Heart right ventricle (tissue), 16 donors: ENCODE measurements around the gene INPP5D. TPM values are rescaled to one million over a fixed set of nuclear protein-coding genes. Genes with fewer than 3 reads are reported as not detected.

ENCODE experiments used
- ATAC-seq, 8 donors: fragments of 200-7000 bp; cut with Tn5 transposase; one replicate each; pipeline ENCODE4 v1.9.1; 2020; ENCODE audit warnings: mild to moderate bottlenecking in 8 of 8, moderate library complexity in 8 of 8, moderate number of reproducible peaks in 1 of 8
- DNase-seq, 2 donors: peaks; one replicate each; pipeline ENCODE4 v3.0.0-alpha.2; 2020
- H3K27ac ChIP-seq, 10 donors: fragments of 200-600 bp; sonication (generic) in 2 of 10; one replicate each; pipeline versions ENCODE4 v1.5.0 to v1.8.0; 2020 to 2022; ENCODE audit warnings: mild to moderate bottlenecking in 3 of 10
- H3K27me3 ChIP-seq, 7 donors: fragments of 200-600 bp; one replicate each; pipeline ENCODE4 v1.8.0; 2021 to 2022; ENCODE audit warnings: mild to moderate bottlenecking in 2 of 7
- H3K36me3 ChIP-seq, 9 donors: fragments of 200-600 bp; sonication (generic) in 1 of 9; one replicate each; pipeline versions ENCODE4 v1.5.0 to v1.8.0; 2020 to 2022; ENCODE audit warnings: mild to moderate bottlenecking in 2 of 9
- H3K4me1 ChIP-seq, 9 donors: fragments of 200-600 bp; sonication (generic) in 1 of 9; one replicate each; pipeline versions ENCODE4 v1.5.0 to v1.8.0; 2020 to 2022; ENCODE audit warnings: mild to moderate bottlenecking in 4 of 9
- H3K4me3 ChIP-seq, 10 donors: fragments of 200-600 bp; sonication (generic) in 2 of 10; one replicate each; pipeline versions ENCODE4 v1.5.0 to v1.8.0; 2020 to 2022; ENCODE audit warnings: mild to moderate bottlenecking in 7 of 10, moderate library complexity in 2 of 10
- H3K9me3 ChIP-seq, 11 donors: fragments of 200-600 bp in 10 of 11; sonication (generic) in 2 of 11; one replicate each; pipeline versions ENCODE4 v1.5.0 to v1.8.0; 2013 to 2022; ENCODE audit warnings: mild to moderate bottlenecking in 2 of 11, control low read depth in 1 of 11, moderate library complexity in 1 of 11
- CTCF ChIP-seq, 9 donors: fragments of 200-600 bp; sonication (generic) in 2 of 9; IDR thresholded peaks; one replicate each; pipeline versions ENCODE4 v1.5.0 to v1.8.0; 2021 to 2022; ENCODE audit warnings: antibody characterized with exemption in 9 of 9, mild to moderate bottlenecking in 5 of 9, moderate library complexity in 1 of 9
- WGBS, 2 donors: extraction: QIAGEN DNeasy Blood & Tissue Kit; methylation state at CpG; one replicate each; pipeline ENCODE4 v1.1.7; 2013; ENCODE audit warnings: inconsistent platforms in 1 of 2; 5-methylcytosine and 5-hydroxymethylcytosine counted together
- intact Hi-C, 10 donors: fragments of 100-400 bp; cut with DNase I; formaldehyde crosslinking; loops; one replicate each; pipeline versions ENCODE4 v1.11.1 to v1.14.2; 2022
- polyA plus RNA-seq, 2 donors: library from polyadenylated mRNA; stranded (reverse); fragments of 200-250 nt; gene quantifications; one replicate each; pipeline ENCODE4 v1.2.3, GENCODE V29; 2013
- total RNA-seq, 10 donors: library from RNA; stranded (reverse); fragmentation: NEBNext Ultra II Directional in 3 of 10; extraction: Animal tissue kit (Norgen Biotek cat#: 25700) in 3 of 10; gene quantifications; one replicate each; pipeline versions ENCODE4 v1.2.1 to v1.2.4, GENCODE V29; 2021 to 2023
- donor health status: Arrhythmogenic right ventricular cardiomyopathy.
- donor health status: ischemic (EF 13 %, LVEDD 7.1; RV severe dilation, severe dysfunction).
- donor health status: healthy with polysubstance abuse.
- donor health status: DM: no; HTN: yes; CAD: no.
- donor health status: DM: no; HTN: no; CAD: no.
- donor health status: ischemic (EF 25% LVEDD 6.9; RV normal size, moderate dysfunction).
- donor health status: ischemic (EF 25% LVEDD 5.7; RV mildly dilated, moderate dysfunction).
- donor health status: healthy.
- donor health status: DM: yes; HTN: yes; CAD: no.
- donor health status: Ischemic cardiomyopathy.
- donor health status: ischemic (EF 35%, LVEDD 5.7; RV mildly dilated, moderate dysfunction).
- donor health status: nonischemic (EF 11% LVEDD 7.7; RV severe dilation, severe dysfunction).
- donor health status: DM: yes; HTN: yes; CAD: no.
- donor health status: PGD.
- donor health status: ischemic (EF 29% LVEDD 5.4; RV normal size, mild dysfunction).
- donor health status: nonischemic (EF 23%, LVEDD 6.1; RV moderate dilation, normal function).

The INPP5D gene
- total and polyA plus RNA-seq, 12 donors, result 2.9 to 17.2 (median 5.7) TPM

- peak overlapping the region in 1 of 10 donors; percentile 68 for H3K27ac ChIP-seq
- no peak for ATAC-seq
- TF ChIP-seq CTCF (IDR thresholded peaks at IDR 0.05), result no peak
- no peak overlapping the region for H3K4me3 ChIP-seq
- no peaks in the 10 kb centered on the region for H3K9me3 ChIP-seq
- intact Hi-C loops, result loop anchor here in 2 of 10 donors (10.0 kb wide), 2 partner anchors 146 to 386 kb away; no protein-coding TSS in a partner anchor
- DNase-seq, result no peak
- no peaks in the 10 kb centered on the region for H3K27me3 ChIP-seq
- peaks cover 0 to 45% (median 0%) of the 10 kb centered on the region in 9 donors for H3K4me1 ChIP-seq
- WGBS, 2 donors, result 72 to 86% methylated on average over 2 of the region's 2 CpGs
- no peaks in the 10 kb centered on the region for H3K36me3 ChIP-seq
Observed at GRCh38 chr2:233240897-233241296, 180.8 kb downstream of the INPP5D start.

- no peak for DNase-seq
- H3K36me3 ChIP-seq, result no peaks in the 10 kb centered on the region
Observed at GRCh38 chr2:233241803-233242202, 181.7 kb downstream of the INPP5D start.

GRCh38 chr2:233242231-233242927, 182.2 kb downstream of the INPP5D start:
- Histone ChIP-seq H3K27me3 (no peaks in the 10 kb centered on the region), H3K9me3 (no peaks in the 10 kb centered on the region), H3K27ac (peak overlapping the region in 2 of 10 donors; percentile 30 to 64), H3K36me3 (no peaks in the 10 kb centered on the region), H3K4me1 (peaks cover 0 to 48% (median 0%) of the 10 kb centered on the region in 9 donors), H3K4me3 (no peak overlapping the region)
- WGBS, 2 donors, result 65 to 71% methylated on average over 14 of the region's 14 CpGs
- DNase-seq (no peak), ATAC-seq (peak; percentile 49 to 93 (median 85))
- intact Hi-C loops, result loop anchor here in 2 of 10 donors (10.0 kb wide), 2 partner anchors 148 to 388 kb away; no protein-coding TSS in a partner anchor
- no peak for TF ChIP-seq CTCF (IDR thresholded peaks at IDR 0.05)

More at GRCh38 chr2:233241803-233242202, 181.7 kb downstream of the INPP5D start:
- no peak for TF ChIP-seq CTCF (IDR thresholded peaks at IDR 0.05)
- intact Hi-C loops, result loop anchor here in 2 of 10 donors (10.0 kb wide), 2 partner anchors 147 to 387 kb away; no protein-coding TSS in a partner anchor
- H3K4me3 ChIP-seq, result no peak overlapping the region
- WGBS, 2 donors, result 77 to 80% methylated on average over 3 of the region's 3 CpGs
- H3K4me1 ChIP-seq, result peaks cover 0 to 45% (median 0%) of the 10 kb centered on the region in 9 donors
- no peaks in the 10 kb centered on the region for H3K9me3 ChIP-seq
- no peaks in the 10 kb centered on the region for H3K27me3 ChIP-seq
- peak in 4 of 8 donors; percentile 23 to 57 (median 29) for ATAC-seq
- peak overlapping the region in 2 of 10 donors; percentile 30 to 64 for H3K27ac ChIP-seq

GRCh38 chr2:233243348-233243747, 183.2 kb downstream of the INPP5D start:
- ATAC-seq, result peak in 2 of 8 donors; percentile 22 to 30
- 71 to 83% methylated on average over 4 of the region's 4 CpGs for WGBS, 2 donors
- intact Hi-C loops, result loop anchor here in 2 of 10 donors (10.0 kb wide), 2 partner anchors 149 to 389 kb away; no protein-coding TSS in a partner anchor

More at GRCh38 chr2:233243348-233243747, 183.2 kb downstream of the INPP5D start:
- Histone ChIP-seq H3K27me3 (no peaks in the 10 kb centered on the region), H3K27ac (peak overlapping the region in 1 of 10 donors; percentile 14), H3K9me3 (no peaks in the 10 kb centered on the region), H3K4me1 (peaks cover 0 to 57% (median 0%) of the 10 kb centered on the region in 9 donors), H3K4me3 (no peak overlapping the region), H3K36me3 (no peaks in the 10 kb centered on the region)
- no peak for DNase-seq
- TF ChIP-seq CTCF (IDR thresholded peaks at IDR 0.05), result no peak
